COLO668 (cell line): ENCODE results near the gene ALDH1A3.
"Not testable (repeated sequence)": the region's sequence is repeated elsewhere in the genome, so short reads cannot be mapped to it uniquely, and the experiment has no call there.

Source experiments
- DNase-seq: peaks from one replicate; lab custom pipeline; 2025; ENCODE audit not compliant: unreplicated experiment; lab: John Stamatoyannopoulos, UW

The ALDH1A3 gene

DNA sequence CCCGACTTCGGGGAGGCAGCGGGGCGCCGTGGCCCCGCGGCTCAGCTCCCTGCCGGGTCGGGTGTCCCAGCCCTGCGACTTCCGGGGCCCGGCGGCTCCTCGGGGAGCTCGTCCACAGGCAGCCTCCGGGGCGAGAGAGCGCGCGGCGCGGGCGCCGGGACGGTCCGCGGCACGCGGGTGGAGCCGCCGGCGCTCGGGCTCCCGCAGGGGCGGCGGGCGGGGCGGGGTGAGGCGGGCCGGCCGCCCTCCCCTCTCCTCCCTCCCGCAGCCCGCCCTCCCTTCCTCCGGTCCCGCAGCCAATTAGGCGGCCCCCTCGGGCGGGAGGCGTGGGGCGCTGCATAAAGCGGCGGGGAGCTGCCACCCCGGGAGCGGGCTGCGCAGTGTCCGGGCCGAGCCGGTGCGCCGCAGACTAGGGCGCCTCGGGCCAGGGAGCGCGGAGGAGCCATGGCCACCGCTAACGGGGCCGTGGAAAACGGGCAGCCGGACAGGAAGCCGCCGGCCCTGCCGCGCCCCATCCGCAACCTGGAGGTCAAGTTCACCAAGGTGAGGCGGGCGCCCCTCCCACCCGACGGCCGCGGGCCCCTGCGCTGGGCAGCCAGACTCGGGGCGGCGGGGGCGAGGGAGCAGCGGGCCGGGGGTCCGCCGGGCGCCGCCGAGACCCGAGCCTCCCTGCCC lies at the start of gene ALDH1A3:
Gene ALDH1A3 (plus strand): TSS at position 368 of the 675 bp plus-strand sequence. CDS start 77 bp downstream, at position 445.
- DNase-seq: no peak

DNA sequence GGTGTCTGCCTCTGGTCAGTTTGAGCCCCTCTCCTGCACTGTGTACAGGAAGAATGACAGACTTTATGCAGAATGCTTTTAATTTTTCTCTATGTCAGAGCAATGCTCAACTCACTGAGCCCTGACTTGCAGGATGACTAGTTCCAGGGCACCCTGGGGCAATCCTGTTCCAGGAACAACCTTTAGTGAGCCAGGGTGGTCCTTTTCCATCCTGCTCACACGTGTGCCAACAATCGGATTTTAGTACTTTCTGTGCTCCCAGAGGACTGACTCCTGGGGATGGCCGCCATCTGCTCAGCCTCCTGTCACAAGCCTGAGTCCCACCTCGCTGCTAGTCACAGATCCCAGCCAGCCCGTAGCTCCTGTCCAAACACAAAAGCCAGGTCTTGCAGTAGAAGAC lies 48.2 kb upstream of the ALDH1A3 start:
- DNase-seq: no peak

DNA sequence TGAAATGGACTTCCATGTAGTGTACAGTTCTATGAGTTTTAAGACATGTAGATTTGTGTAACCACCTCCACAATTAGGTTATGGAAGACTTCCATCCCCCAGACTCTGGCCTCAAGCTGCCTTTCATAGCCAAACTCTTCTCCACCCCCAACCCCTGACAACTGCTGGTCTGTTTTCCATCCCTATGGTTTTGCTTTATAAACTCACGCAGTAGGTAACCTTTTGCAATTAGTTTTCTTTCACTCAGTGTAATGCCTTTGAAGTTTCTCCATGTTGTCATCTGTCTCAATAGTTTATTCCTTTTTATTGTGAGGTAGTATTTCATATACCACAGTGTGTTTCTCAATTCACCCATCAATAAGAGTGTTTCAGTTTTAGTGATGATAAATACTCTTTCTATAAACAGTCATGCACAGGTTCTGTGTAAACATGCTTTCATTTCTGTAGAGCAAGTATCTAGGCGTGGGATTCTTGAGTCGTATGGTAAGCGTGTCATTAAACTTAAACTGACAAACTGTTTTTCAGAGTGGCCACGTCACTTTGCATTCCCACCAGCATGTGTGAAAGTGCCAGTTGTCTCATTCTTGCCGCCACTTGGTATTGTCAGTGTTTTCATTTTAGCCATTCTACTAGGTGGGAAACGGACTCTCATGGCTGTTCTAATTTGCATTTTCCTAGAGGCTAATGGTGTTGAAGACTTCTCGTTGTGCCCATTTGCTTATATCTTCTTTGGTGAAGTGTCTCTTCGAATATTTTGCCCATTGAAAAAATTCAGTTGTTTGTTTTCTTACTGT lies 47.3 kb upstream of the ALDH1A3 start:
- DNase-seq: no peak

DNA sequence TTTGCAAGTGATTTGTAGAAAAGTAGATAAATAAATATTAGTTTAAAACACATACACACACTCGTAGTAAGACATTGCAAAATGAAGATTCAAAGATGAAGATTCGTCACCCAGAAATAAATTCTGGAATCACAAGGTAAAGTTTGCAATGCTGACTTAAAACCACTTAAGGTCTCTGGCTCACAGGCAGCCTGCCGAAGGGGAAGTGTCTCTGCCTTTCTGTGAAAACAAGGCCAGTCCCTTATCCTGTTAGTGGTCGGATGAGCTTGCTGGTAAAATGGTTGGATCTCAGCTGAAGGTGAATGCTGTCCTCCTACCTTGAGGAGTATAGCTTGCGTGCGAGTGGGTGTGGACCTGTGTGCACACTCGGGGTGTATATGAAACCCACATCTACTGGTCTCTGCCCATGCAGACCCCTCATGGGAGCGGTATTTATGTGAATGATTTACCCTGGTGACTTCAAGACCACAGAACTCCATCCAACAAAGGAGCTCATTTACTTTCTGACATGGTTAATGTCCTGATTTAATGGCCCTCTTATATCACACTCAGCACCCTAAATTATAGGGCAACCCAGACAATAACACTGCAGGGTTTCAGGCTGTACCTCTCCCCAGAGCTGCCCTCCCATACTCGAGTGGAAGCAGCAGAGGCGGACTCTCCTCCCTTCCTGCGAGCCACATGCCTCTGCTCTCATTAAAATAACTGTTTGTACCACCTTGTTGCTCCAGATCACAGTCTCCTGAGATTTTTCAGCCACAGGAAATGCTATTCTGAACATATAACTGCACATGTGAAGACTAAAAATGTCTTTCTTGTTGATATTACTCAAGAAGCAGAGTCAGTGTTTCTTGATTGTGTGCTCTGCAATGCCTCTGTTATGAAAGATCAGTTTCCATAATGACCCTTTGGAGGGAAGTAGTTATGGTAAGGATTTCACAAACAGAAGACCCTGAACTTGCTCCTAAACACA lies 45.9 kb upstream of the ALDH1A3 start:
- no peak for DNase-seq

DNA sequence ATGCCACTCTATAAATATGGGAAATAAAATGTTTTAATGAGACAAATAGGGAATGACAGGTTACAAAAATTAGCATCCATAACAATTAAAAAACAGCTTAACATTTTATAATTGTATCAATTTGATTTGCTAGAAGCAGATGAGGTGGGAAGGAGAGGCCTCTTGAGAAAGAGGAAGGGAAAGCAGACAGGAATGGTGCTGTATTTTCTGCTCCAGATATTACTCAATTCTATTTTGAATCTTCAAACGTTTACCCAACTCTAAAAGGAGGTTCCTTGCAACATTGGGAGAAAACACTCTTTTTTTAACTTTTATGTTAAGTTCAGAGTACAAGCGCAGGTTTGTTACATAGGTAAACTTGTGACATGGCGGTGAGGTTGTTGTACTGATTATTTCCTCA lies 44.9 kb upstream of the ALDH1A3 start:
- no peak for DNase-seq

DNA sequence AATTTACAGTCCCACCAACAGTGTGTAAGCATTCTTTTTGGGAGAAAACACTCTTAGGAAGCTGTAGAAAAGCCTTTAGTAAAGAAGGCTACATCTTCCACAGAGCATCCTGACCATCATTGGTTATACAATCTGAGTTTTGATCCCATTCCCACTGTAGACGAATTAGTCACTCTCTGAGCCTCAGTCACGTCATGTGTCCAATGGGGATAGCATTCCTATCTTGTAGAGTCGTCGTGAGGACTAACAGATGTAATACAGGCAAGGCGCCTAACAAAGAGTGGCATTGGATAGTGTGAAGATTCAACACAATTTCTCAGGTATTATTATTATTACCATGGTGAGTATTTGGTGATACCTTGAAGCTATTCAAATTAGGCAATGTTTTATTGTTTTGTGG lies 44.0 kb upstream of the ALDH1A3 start:
- no peak for DNase-seq

DNA sequence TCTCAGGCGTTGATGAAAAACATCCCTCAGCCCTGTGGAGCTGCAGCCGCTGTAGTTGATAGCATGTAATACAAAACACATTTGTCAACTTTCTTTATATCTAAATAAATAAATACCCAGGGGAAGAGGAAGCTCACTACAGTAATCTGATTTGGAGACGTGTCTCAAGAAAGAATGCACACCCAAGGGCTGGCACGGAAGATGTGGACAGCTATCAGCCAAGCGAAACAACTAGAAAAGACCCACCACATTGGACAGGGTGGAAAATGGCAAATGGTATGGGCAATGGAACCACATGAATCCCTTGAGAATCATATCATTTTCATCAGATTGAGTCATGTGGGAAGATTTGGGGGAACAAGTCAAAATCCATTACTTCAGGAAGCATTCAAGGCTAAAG lies 43.1 kb upstream of the ALDH1A3 start:
- DNase-seq: no peak

DNA sequence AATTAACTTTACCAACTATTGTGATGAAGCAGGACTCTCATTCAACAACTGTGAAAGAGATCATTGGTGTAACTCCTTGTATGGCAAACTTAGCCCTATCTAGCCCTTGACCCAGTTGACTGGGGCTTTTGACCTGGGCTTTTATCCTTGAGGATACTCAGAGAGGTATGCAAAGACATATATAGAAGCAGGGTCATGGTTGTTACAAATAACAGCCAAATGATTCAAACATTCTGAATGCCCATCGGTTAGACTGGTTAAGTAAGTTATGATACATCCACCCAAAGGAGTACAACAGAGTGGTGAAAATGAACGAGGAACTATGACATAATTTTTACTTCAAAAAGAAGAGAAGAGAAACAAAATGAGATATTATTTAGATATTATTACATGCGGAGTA lies 38.2 kb upstream of the ALDH1A3 start:
- DNase-seq: no peak

DNA sequence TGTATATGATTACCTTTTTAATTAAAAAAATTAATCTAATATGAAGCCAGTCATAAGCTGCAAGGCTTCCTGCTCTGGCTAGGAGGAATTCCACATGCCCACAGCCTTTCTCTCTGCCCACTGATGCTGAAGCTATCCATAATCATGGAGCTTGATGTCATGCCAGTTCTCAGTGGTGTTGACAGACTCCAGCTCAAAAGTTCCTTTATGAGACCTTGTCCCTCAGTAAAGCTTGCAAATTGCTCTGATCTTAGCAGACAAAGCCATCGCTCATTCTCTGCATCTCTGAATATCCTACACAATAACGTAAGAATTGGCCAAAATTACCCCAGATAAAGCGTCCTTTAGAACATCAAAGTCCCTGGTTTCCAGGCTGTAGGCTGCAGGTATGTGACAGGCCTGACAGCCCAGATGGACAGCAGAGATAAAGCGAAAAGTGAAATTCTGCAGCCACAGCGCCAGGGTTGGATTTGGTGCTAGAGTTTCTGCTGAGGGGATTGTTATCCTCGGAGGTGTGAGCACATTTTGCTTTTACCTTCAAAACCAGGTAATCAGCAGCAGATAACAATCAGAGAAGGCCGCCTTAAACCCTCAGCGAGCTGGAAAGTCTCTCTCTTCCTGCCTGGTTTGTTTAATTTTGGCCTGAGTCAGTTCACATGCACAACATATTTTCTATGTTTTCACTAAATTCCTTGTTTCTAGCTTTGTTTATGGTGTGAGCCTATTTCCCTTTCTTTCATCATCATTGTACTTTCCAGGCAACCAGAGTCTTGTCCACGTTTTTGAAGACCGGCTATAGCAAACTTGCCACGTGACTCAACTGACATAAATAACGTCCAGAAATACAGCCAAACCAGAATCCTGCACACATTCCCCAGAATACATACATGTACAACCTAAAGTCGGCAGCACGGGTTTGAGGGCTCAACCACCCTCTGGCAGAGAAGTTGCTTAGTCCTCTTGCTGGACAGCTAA lies 36.6 kb upstream of the ALDH1A3 start:
- no peak for DNase-seq

DNA sequence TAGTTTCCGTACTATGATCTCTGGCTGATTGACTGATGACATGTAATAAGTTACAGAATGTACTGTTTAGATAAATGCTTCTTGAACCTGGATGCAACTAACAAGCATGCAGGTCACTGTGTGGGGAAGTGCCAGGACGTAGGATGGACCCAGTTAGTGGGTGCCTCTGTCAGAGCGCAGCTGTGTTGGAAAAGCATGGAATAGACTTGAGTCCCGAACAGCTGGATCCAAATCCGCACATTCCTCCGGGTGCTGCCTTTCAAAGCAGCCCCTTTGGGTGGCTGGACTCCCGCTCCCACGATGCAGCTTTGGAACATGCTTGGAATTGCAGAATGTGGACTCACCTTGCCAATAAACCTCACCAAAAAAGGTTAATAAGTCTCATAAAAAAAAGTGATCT lies 35.5 kb upstream of the ALDH1A3 start:
- no peak for DNase-seq

DNA sequence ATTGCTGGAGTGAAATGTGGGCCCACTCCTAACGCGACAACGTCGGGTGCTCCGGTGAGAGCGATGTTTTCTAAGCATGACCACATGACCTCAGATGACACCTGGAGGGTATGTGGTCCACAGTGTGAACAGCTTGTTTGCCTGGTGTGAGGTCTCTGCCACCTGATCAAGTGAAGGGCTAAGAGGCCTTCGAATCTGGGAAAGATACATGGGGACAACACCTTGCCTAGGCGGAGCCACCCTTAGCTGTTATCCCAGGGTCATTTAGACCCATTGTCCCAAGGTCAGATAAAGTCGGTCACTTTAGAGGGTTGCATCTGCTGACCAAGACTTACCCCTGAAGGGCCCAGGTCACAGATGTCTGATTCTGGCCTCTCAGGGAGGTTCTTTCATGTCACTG lies 34.9 kb upstream of the ALDH1A3 start:
- no peak for DNase-seq

DNA sequence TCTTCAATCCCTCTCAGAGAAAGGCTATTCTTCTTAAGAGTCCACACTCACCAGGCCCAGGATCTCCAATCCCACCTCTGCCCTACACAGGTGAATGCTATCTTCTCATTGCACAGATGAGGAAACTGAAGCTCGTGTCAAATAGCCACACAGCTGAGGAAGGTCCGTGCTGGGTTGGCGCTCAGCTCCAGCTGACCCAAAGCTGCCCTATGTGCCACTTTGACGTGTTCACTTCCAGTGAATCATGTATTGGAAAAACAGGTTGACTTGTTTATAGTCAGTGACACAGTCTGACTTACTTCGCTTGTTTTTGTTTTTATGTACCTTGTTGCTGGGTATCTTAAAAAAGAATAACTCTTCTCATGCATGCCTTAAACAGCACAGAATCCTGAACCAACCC lies 32.4 kb upstream of the ALDH1A3 start:
- no peak for DNase-seq

DNA sequence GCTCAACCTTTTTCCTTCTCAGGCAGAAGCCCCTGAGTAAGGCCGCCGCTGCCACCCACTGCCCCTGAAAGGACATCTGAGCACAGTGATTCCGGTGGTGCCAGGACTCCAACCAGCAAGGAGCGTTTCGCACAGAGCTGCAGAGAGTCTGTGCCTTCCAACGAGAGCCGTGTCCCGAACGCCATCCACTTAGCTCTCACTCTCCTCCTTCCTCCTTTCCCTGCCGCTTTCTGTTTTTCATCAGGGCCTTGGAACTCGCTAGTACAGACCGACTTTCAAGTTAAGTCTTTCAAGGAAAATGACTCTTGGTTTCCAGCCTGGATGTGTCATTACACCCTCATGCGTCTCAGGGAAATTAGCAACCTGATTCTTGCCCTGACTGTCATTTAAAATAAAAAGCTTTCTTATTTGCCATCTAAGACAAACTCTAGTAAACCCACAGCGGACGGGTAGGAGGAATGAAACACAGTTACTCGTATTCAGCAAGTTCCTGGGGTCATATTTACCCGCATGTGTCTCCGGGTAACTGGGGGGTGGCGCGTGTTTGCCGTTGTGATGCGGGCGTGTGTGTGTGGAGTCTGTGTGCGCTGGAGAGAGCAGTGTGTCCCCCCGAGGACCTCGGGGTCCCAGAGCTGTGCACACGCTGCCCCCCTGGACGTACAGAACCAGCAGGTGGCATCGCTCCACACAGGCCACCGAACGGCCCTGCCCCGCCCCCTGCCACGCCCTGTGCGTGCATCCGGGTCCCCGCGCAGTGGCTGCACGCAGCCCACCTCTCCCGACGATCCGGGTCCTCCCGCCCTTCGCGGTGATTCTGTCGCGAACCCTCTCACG lies 30.4 kb upstream of the ALDH1A3 start:
- DNase-seq: no peak

DNA sequence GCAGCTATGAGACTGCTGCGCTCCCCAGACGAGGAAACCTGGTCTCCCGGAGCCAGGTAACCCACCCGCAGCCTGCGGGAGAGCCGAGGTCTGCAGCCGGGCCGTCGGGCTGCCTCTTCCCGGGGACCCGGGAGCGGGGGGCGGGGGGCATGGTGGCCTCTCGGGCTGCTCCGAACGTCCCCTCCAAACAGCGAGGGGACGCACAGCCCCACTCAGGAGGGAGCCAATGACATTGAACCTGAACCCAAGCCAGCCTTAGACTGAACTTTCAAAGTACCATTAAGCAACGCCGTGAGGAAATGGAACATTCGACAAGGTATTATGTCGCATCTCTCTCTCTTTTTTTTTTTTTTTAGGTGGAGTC lies 29.8 kb upstream of the ALDH1A3 start:
- DNase-seq: no peak

DNA sequence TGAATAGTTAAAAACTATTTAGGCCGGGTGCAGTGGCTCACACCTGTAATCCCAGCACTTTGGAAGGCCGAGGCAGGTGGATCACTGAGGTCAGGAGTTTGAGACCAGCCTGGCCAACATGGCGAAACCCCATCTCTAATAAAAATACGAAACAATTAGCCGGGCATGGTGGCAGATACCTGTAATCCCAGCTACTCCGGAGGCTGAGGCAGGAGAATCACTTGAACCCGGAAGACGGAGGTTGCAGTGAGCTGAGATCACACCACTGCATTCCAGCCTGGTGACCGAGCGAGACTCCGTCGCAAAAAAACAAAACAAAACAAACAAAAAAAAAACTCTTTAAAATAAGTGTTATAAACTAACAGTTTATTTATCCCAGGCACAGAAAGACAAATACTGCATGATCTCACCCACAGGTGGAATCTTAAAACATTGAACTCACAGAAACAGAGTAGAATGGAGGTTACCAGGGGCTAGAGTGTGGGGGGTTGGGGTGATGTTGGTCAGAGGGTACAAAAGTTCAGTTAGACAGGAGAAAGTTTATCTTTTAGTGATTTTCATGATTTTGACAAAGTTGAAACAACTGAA lies 28.1 kb upstream of the ALDH1A3 start:
- DNase-seq: not testable (repeated sequence)

DNA sequence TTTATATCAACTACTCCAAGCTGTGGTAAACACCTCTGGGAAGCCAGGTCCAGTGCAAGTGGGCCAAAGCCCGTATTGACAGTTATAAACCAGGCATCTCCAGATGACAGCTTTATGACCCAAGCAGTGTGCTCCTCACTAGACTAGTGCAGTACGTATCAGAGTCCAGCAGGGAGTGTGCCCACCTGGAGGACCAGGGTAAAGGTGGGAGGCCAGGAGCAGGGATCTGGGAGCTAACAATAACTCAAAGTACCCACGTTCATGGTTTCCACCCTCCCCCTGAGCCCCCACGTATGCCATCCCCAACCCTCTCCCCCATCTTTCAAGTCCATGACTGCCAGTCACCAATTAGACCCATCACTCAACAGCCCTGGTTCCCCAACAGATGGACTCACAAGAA lies 27.0 kb upstream of the ALDH1A3 start:
- no peak for DNase-seq

DNA sequence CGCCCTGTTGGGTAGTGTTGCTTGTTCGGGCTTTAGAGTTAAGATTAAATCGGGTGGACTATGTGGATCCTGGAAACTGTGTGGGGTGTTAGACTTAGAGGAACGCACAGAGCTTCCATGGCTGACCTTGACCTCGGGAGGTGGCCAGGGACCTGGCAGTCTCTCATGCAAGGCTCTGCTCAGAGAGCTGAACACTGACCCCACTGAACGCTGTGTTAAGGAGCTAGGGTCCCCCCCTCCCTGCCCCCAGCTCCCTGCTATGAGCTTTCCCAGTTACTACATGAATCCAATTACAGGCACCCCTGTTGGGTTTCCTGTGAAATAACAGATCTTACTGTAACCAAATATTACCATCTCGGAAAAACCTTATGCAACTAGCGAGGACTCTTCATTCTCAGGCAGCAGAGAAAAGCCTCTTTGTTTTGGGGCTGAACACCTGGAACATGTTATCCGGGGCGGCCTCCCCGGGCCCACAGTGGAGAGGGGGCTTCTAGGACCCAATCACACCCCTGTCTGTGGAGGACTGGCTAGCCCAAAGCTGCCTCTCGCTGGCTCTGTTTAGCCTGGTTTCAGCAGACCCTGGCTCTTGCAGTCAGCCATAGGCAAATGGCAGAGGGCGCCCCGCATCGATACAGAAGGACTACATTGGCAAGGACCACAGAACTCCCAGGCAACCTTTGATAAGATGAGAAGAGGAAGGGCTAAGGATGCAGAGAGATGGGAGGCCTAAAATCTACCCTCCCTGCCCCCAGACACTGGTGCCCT lies 25.8 kb upstream of the ALDH1A3 start:
- no peak for DNase-seq

DNA sequence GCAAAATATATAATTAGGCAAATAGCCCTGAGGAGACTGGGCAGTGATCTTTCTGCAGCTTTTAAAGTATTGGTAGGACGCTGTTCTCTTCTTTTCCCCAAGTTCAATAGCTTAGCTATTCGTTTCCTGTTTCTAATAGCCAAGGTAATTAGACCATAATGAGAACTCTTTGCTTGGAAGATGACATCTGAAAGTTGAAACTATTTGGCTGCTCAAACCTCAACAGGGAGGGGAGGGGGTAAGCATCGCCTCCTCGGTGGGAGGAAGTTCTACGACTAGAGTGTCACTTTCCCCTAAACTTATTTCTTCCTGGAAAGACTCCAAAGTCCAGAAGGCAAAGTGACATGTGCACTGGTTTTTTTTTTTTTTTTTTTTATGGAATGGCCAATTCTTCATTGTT lies 22.8 kb upstream of the ALDH1A3 start:
- DNase-seq: no peak
